NCI-H748 (cell line): ENCODE data around the gene PSMD3.
"Not testable (repeated sequence)": the region's sequence is repeated elsewhere in the genome, so short reads cannot be mapped to it uniquely, and the experiment has no call there.

Experiments
- DNase-seq: peaks from one replicate; lab custom pipeline; 2025; ENCODE audit not compliant: unreplicated experiment; lab: John Stamatoyannopoulos, UW

Gene PSMD3

GRCh38 chr17:39980351-39981206, at the start of gene PSMD3:
Gene PSMD3, plus strand, starts transcription at chr17:39980807. Its CDS starts 164 bp downstream, at chr17:39980971.
- DNase-seq, result peak; percentile 99

GRCh38 chr17:39933912-39934311, 46.7 kb upstream of the PSMD3 start:
- no peak for DNase-seq

GRCh38 chr17:39934324-39934723, 46.3 kb upstream of the PSMD3 start:
- no peak for DNase-seq

GRCh38 chr17:39935909-39936308, 44.7 kb upstream of the PSMD3 start:
- no peak for DNase-seq

GRCh38 chr17:39937447-39937846, 43.2 kb upstream of the PSMD3 start:
- no peak for DNase-seq

- DNase-seq, result no peak
Measured at GRCh38 chr17:39938140-39938869, 42.3 kb upstream of the PSMD3 start.

- DNase-seq, result no peak
Measured at GRCh38 chr17:39939106-39939505, 41.5 kb upstream of the PSMD3 start.

- peak; percentile 24 for DNase-seq
Measured at GRCh38 chr17:39939588-39940419, 40.8 kb upstream of the PSMD3 start.

- DNase-seq, result no peak
Measured at GRCh38 chr17:39943702-39944392, 36.8 kb upstream of the PSMD3 start.

GRCh38 chr17:39944393-39944711, 36.3 kb upstream of the PSMD3 start:
- DNase-seq, result no peak

GRCh38 chr17:39946551-39947330, 33.9 kb upstream of the PSMD3 start:
- DNase-seq, result no peak

- DNase-seq, result not testable (repeated sequence)
Measured at GRCh38 chr17:39948489-39948828, 32.1 kb upstream of the PSMD3 start.

- DNase-seq, result no peak
Measured at GRCh38 chr17:39949028-39949427, 31.6 kb upstream of the PSMD3 start.

- no peak for DNase-seq
Measured at GRCh38 chr17:39950871-39951348, 29.7 kb upstream of the PSMD3 start.

- no peak for DNase-seq
Measured at GRCh38 chr17:39951924-39952679, 28.5 kb upstream of the PSMD3 start.

- DNase-seq, result peak; percentile 99
Measured at GRCh38 chr17:39952680-39953470, 27.7 kb upstream of the PSMD3 start.

- DNase-seq, result no peak
Measured at GRCh38 chr17:39953471-39953888, 27.1 kb upstream of the PSMD3 start.

GRCh38 chr17:39954876-39955275, 25.7 kb upstream of the PSMD3 start:
- no peak for DNase-seq
